Measurements from ENCODE around the gene ITPKB. TPM values are rescaled to one million over a fixed set of nuclear protein-coding genes. Genes with fewer than 3 reads are reported as not detected.
"Not testable (repeated sequence)": the region's sequence is repeated elsewhere in the genome, so short reads cannot be mapped to it uniquely, and the experiment has no call there.

ITPKB gene
- total RNA-seq, 1 donor, result 6.2 TPM

DNA sequence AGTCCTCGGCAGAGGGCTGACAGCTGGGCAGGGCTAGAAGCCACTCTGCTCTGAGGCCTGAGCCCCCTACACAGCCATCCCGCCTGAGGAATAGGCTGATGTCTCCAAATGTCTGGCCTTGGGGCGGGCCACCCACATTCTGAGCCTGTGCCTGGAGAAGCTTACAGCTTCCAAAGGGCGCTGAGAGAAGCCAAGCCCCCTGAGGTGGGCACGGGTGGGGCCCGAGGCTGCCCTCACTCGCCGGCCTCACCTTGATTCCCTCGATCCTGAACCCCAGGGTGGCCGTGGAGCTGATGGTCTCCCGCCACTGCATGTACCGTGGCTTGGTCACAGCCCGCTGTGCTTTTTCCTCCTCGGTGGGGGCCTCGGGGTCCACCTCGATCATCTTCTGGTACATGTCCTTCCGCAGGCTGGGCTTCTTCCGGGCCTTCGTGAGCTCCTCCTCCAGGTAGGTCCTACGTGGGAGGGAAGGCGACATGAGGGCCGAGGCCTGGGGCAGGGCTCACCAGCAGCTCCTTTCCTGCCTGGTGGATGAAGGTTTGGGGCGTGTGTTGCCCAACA lies 97.3 kb downstream of the ITPKB start:
- Histone ChIP-seq H3K79me2 (ENCODE audit: insufficient read depth, low read length) (no peaks in the 10 kb centered on the region), H3K4me1 (ENCODE audit: insufficient read depth, low read length) (peaks cover 11% of the 10 kb centered on the region), H2AFZ (ENCODE audit: low read length) (no peak overlapping the region), H3K27ac (ENCODE audit: low read depth, low read length) (no peak overlapping the region), H3K4me2 (ENCODE audit: insufficient read depth, low read length) (no peak overlapping the region), H3K9me3 (ENCODE audit: low read depth, low read length) (no peaks in the 10 kb centered on the region), H3K4me3 (ENCODE audit: insufficient read depth, low read length) (no peak overlapping the region), H3K36me3 (ENCODE audit: insufficient read depth, low read length) (no peaks in the 10 kb centered on the region), H4K20me1 (ENCODE audit: insufficient read depth, low read length) (no peaks in the 10 kb centered on the region), H3K27me3 (ENCODE audit: insufficient read depth, low read length) (no peaks in the 10 kb centered on the region)
- no peak for DNase-seq (ENCODE audit: insufficient read length, low spot score, missing footprints)
- TF ChIP-seq, protein P1, sequence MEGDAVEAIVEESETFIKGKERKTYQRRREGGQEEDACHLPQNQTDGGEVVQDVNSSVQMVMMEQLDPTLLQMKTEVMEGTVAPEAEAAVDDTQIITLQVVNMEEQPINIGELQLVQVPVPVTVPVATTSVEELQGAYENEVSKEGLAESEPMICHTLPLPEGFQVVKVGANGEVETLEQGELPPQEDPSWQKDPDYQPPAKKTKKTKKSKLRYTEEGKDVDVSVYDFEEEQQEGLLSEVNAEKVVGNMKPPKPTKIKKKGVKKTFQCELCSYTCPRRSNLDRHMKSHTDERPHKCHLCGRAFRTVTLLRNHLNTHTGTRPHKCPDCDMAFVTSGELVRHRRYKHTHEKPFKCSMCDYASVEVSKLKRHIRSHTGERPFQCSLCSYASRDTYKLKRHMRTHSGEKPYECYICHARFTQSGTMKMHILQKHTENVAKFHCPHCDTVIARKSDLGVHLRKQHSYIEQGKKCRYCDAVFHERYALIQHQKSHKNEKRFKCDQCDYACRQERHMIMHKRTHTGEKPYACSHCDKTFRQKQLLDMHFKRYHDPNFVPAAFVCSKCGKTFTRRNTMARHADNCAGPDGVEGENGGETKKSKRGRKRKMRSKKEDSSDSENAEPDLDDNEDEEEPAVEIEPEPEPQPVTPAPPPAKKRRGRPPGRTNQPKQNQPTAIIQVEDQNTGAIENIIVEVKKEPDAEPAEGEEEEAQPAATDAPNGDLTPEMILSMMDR (IDR thresholded peaks at IDR 0.05; ENCODE audit: extremely low read depth, low read depth, low read length), result no peak

DNA sequence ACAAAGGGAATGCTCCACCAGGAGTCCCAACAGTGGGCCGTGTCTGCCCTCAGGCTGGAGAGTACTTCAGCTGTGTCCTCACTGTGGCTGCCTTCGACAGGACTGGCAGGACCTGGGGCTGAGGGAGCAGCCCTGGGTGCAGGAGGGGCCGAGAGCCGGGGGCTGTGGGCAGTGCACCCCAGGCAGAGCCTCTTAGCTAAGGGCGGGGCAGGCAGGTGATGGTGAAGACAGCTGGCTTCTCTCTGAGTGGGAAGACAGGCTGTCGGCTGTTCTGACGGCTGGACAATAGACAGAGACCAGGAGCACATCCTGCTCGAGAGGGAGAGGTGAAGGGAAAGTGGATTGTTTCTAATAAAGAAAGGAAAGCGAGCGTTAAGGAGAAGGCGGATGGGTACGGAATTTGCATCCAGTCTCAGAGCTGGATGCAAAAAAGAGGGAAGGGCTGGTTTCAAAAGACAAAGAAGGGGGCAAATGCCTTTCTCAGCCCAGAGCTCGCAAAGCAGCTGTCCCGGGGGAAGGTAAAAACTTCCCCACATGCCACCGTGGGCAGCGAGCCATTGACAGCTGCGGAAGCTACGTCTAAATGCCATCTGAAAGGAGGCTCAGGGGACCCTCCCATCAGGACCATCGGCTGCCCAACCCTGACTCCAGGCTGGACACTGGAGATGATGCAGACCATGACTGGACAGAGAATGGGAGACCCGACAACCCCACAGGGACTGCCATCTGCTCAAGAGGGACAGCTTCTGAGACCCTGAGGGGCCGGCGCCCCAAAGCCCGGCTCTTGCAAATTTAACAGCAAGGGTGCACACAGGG lies 98.6 kb downstream of the ITPKB start:
- DNase-seq (ENCODE audit: insufficient read length, low spot score, missing footprints), result no peak
- Histone ChIP-seq H4K20me1 (ENCODE audit: insufficient read depth, low read length) (no peaks in the 10 kb centered on the region), H3K4me1 (ENCODE audit: insufficient read depth, low read length) (peaks cover 11% of the 10 kb centered on the region), H2AFZ (ENCODE audit: low read length) (no peak overlapping the region), H3K9me3 (ENCODE audit: low read depth, low read length) (no peaks in the 10 kb centered on the region), H3K4me2 (ENCODE audit: insufficient read depth, low read length) (no peak overlapping the region), H3K79me2 (ENCODE audit: insufficient read depth, low read length) (no peaks in the 10 kb centered on the region), H3K27ac (ENCODE audit: low read depth, low read length) (no peak overlapping the region), H3K36me3 (ENCODE audit: insufficient read depth, low read length) (no peaks in the 10 kb centered on the region), H3K4me3 (ENCODE audit: insufficient read depth, low read length) (no peak overlapping the region), H3K27me3 (ENCODE audit: insufficient read depth, low read length) (no peaks in the 10 kb centered on the region)
- TF ChIP-seq, protein P1 (IDR thresholded peaks at IDR 0.05; ENCODE audit: extremely low read depth, low read depth, low read length), result no peak

DNA sequence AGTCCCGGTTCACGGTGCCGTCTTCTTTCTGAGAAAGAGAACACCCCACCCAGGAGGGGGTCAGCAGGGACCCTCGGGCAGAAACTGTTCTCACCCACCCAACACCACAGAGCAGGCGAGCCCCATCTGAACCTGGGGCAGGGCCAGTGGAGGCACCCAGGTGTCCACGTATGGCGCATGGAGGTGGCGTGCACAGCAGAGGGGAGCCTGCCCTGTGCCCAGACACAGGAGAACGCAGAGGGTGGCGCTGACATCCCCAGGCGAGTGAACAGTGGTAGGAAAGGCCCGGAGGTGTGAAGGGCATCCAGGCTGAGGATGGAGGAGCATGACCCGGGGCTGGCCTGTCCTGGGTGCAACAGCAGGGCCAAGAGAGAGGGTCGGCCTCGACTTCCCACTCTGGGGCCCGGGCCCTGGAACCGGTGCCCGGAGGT lies 99.4 kb downstream of the ITPKB start:
- DNase-seq (ENCODE audit: insufficient read length, low spot score, missing footprints), result no peak
- TF ChIP-seq, protein P1 (IDR thresholded peaks at IDR 0.05; ENCODE audit: extremely low read depth, low read depth, low read length), result no peak
- Histone ChIP-seq H3K79me2 (ENCODE audit: insufficient read depth, low read length) (no peaks in the 10 kb centered on the region), H3K4me1 (ENCODE audit: insufficient read depth, low read length) (peaks cover 11% of the 10 kb centered on the region), H4K20me1 (ENCODE audit: insufficient read depth, low read length) (no peaks in the 10 kb centered on the region), H2AFZ (ENCODE audit: low read length) (no peak overlapping the region), H3K4me3 (ENCODE audit: insufficient read depth, low read length) (no peak overlapping the region), H3K36me3 (ENCODE audit: insufficient read depth, low read length) (no peaks in the 10 kb centered on the region), H3K9me3 (ENCODE audit: low read depth, low read length) (no peaks in the 10 kb centered on the region), H3K4me2 (ENCODE audit: insufficient read depth, low read length) (no peak overlapping the region), H3K27me3 (ENCODE audit: insufficient read depth, low read length) (no peaks in the 10 kb centered on the region), H3K27ac (ENCODE audit: low read depth, low read length) (no peak overlapping the region)

- H2AFZ ChIP-seq (ENCODE audit: low read length); H4K20me1 ChIP-seq (ENCODE audit: insufficient read depth, low read length); H3K27me3 ChIP-seq (ENCODE audit: insufficient read depth, low read length); H3K79me2 ChIP-seq (ENCODE audit: insufficient read depth, low read length); H3K27ac ChIP-seq (ENCODE audit: low read depth, low read length); H3K4me2 ChIP-seq (ENCODE audit: insufficient read depth, low read length); H3K9me3 ChIP-seq (ENCODE audit: low read depth, low read length); H3K36me3 ChIP-seq (ENCODE audit: insufficient read depth, low read length); H3K4me3 ChIP-seq (ENCODE audit: insufficient read depth, low read length); DNase-seq (ENCODE audit: insufficient read length, low spot score, missing footprints): not testable (repeated sequence)
- peaks cover 11% of the 10 kb centered on the region for H3K4me1 ChIP-seq (ENCODE audit: insufficient read depth, low read length)
Observed at GRCh38 chr1:226639206-226639605, 99.9 kb downstream of the ITPKB start.
